Neural cell (in vitro differentiated cells): ENCODE results near the gene PGBD1. TPM values are rescaled to one million over a fixed set of nuclear protein-coding genes. Genes with fewer than 3 reads are reported as not detected.

Experiments used
- H2AFZ ChIP-seq: fragments of 200-600, 300-800 bp; sonication (generic), shearing (Covaris generic); 2 replicates; pipeline ENCODE4 v1.6.0; 2014; ENCODE audit warnings: low read depth, mild to moderate bottlenecking, antibody characterized with exemption, low read length, moderate library complexity
- H3F3A ChIP-seq: fragments of 200-600 bp; shearing (Covaris generic); 2 replicates; pipeline ENCODE4 v1.6.1; 2016; ENCODE audit warnings: mild to moderate bottlenecking, moderate library complexity, mixed read lengths, antibody characterized with exemption, low read length; ENCODE audit not compliant: insufficient read depth, poor library complexity, severe bottlenecking
- H3K27ac ChIP-seq: fragments of 200-600, 300-800 bp; sonication (generic), shearing (Covaris generic); 2 replicates; pipeline ENCODE4 v1.5.1; 2014; ENCODE audit warnings: mild to moderate bottlenecking, low read length, moderate library complexity
- H3K27me3 ChIP-seq: fragments of 300-800, 200-600 bp; sonication (generic), shearing (Covaris generic); 2 replicates; pipeline ENCODE4 v1.6.0; 2014; ENCODE audit warnings: mild to moderate bottlenecking, low read depth, low read length, moderate library complexity; ENCODE audit not compliant: insufficient read depth
- H3K36me3 ChIP-seq: fragments of 300-800, 200-600 bp; sonication (generic), shearing (Covaris generic); 2 replicates; pipeline ENCODE4 v1.5.1; 2014; ENCODE audit warnings: mild to moderate bottlenecking, antibody characterized with exemption, low read length, moderate library complexity; ENCODE audit not compliant: insufficient read depth
- H3K4me2 ChIP-seq: fragments of 300-800, 200-600 bp; sonication (generic), shearing (Covaris generic); 2 replicates; pipeline ENCODE4 v1.6.0; 2014; ENCODE audit warnings: mild to moderate bottlenecking, low read length
- H3K4me3 ChIP-seq: fragments of 300-800, 200-600 bp; sonication (generic), shearing (Covaris generic); 2 replicates; pipeline ENCODE4 v1.5.1; 2014; ENCODE audit warnings: mild to moderate bottlenecking, low read length, moderate library complexity
- H3K79me2 ChIP-seq: fragments of 200-600 bp; shearing (Covaris generic); replicated peaks from 2 replicates; pipeline ENCODE4 v1.6.0; 2014; ENCODE audit warnings: mild to moderate bottlenecking, low read length, moderate library complexity; ENCODE audit not compliant: insufficient read depth
- H3K9ac ChIP-seq: fragments of 300-800, 200-600 bp; sonication (generic), shearing (Covaris generic); 2 replicates; pipeline ENCODE4 v1.6.1; 2016; ENCODE audit warnings: mild to moderate bottlenecking, low read length, mixed read lengths
- H3K9me2 ChIP-seq: fragments of 200-600 bp; shearing (Covaris generic); 2 replicates; pipeline ENCODE4 v1.6.1; 2016; ENCODE audit warnings: mild to moderate bottlenecking, low read length, mixed read lengths; ENCODE audit not compliant: insufficient read depth
- H3K9me3 ChIP-seq: fragments of 200-600, 300-800 bp; sonication (generic), shearing (Covaris generic); 2 replicates; pipeline ENCODE4 v1.6.1; 2016; ENCODE audit warnings: mild to moderate bottlenecking, mixed run types, low read length, moderate library complexity, mixed read lengths
- H4K20me1 ChIP-seq: fragments of 200-600 bp; shearing (Covaris generic); 2 replicates; pipeline ENCODE4 v1.6.1; 2016; ENCODE audit warnings: mild to moderate bottlenecking, mixed run types; ENCODE audit not compliant: insufficient read depth
- CTCF ChIP-seq: fragments of 450-650 bp; IDR thresholded peaks from 2 replicates; pipeline ENCODE4 v1.5.1; 2014; ENCODE audit warnings: antibody characterized with exemption, mild to moderate bottlenecking, moderate library complexity; ENCODE audit not compliant: poor library complexity, severe bottlenecking
- EP300 ChIP-seq: fragments of 450-650 bp; conservative IDR thresholded peaks from 2 replicates; pipeline ENCODE4 v1.6.1; 2014; ENCODE audit warnings: antibody characterized with exemption, mild to moderate bottlenecking, moderate library complexity; ENCODE audit not compliant: poor library complexity, severe bottlenecking
- EZH2 ChIP-seq: fragments of 200-600, 300-800 bp; shearing (Covaris generic), sonication (generic); IDR thresholded peaks from 2 replicates; pipeline ENCODE4 v1.6.1; 2014; ENCODE audit warnings: antibody characterized with exemption, low read length, borderline replicate concordance, mild to moderate bottlenecking; ENCODE audit not compliant: insufficient read depth, poor library complexity, severe bottlenecking
- MXI1 ChIP-seq: fragments of 450-650 bp; conservative IDR thresholded peaks from 2 replicates; pipeline ENCODE4 v1.6.1; 2014; ENCODE audit warnings: antibody characterized with exemption, mild to moderate bottlenecking; ENCODE audit not compliant: poor library complexity, severe bottlenecking
- POLR2AphosphoS5 ChIP-seq: IDR thresholded peaks from 2 replicates; pipeline ENCODE4 v1.6.1; 2012
- RAD21 ChIP-seq: fragments of 450-650 bp; conservative IDR thresholded peaks from 2 replicates; pipeline ENCODE4 v1.6.1; 2014; ENCODE audit warnings: antibody characterized with exemption, mild to moderate bottlenecking, moderate library complexity
- REST ChIP-seq: IDR thresholded peaks from 2 replicates; pipeline ENCODE4 v1.6.1; 2012; ENCODE audit warnings: borderline replicate concordance
- SMC3 ChIP-seq: fragments of 450-650 bp; conservative IDR thresholded peaks from 2 replicates; pipeline ENCODE4 v1.6.1; 2014; ENCODE audit warnings: antibody characterized with exemption, mild to moderate bottlenecking, moderate library complexity; ENCODE audit not compliant: poor library complexity
- TAF1 ChIP-seq: IDR thresholded peaks from 2 replicates; pipeline ENCODE4 v1.6.1; 2012; ENCODE audit warnings: low read depth
- polyA minus RNA-seq: library from RNA; depleted of rRNA, polyadenylated mRNA; stranded (reverse); fragments of >200 nt; gene quantifications from 2 replicates; pipeline ENCODE4 v1.2.3, GENCODE V29; 2014
- polyA plus RNA-seq: library from polyadenylated mRNA; depleted of rRNA; stranded (reverse); fragments of >200 nt; gene quantifications from 2 replicates; pipeline ENCODE4 v1.2.3, GENCODE V29; 2014

PGBD1 gene
- polyA plus RNA-seq (32.3 and 34.6 TPM in 2 replicates), polyA minus RNA-seq (26.8 and 30.3 TPM in 2 replicates)

GRCh38 chr6:28281288-28282064, at the start of gene PGBD1:
Gene PGBD1 (plus strand): TSS chr6:28281572. CDS start chr6:28283814, 2,242 bp downstream.
- Histone ChIP-seq H4K20me1 (no peaks in the 10 kb centered on the region), H3K9ac (peak within 1 kb of the TSS; percentile 79), H3K9me2 (no peaks in the 10 kb centered on the region), H3K27ac (peak within 1 kb of the TSS; percentile 71), H2AFZ (peak within 1 kb of the TSS; percentile 75), H3K36me3 (peaks cover 12% of the 10 kb centered on the region), H3F3A (peaks cover 4% of the 10 kb centered on the region), H3K4me3 (peak within 1 kb of the TSS; percentile 88), H3K79me2 (peaks cover 32% of the 10 kb centered on the region), H3K9me3 (no peaks in the 10 kb centered on the region), H3K4me2 (peak within 1 kb of the TSS; percentile 91), H3K27me3 (no peaks in the 10 kb centered on the region)
- TF ChIP-seq EP300 (no peak), RAD21 (peak; percentile 41), SMC3 (peak; percentile 49), MXI1 (peak; percentile 74), CTCF (peak; percentile 37), REST (peak; percentile 53), TAF1 (peak; percentile 47), POLR2AphosphoS5 (peak; percentile 47), EZH2 (no peak)

DNA sequence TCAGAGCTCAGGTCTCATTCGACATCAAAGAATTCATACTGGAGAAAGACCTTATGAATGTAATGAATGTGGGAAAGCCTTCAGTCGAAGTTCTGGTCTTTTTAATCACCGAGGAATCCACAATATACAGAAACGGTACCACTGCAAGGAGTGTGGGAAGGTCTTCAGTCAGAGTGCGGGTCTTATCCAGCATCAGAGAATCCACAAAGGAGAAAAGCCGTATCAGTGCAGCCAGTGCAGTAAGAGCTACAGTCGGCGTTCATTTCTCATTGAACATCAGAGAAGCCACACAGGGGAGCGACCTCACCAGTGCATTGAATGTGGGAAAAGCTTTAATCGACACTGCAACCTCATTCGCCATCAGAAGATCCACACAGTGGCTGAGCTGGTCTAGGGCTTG, 48.6 kb upstream of the PGBD1 start:
- Histone ChIP-seq H3K27ac (no peak overlapping the region), H3K9ac (no peak overlapping the region), H3K79me2 (peaks cover 8% of the 10 kb centered on the region), H3K9me2 (no peaks in the 10 kb centered on the region), H3F3A (no peaks in the 10 kb centered on the region), H2AFZ (no peak overlapping the region), H3K36me3 (peaks cover 19% of the 10 kb centered on the region), H3K4me2 (no peak overlapping the region), H3K4me3 (no peak overlapping the region), H3K27me3 (no peaks in the 10 kb centered on the region), H3K9me3 (no peaks in the 10 kb centered on the region), H4K20me1 (no peaks in the 10 kb centered on the region)
- TF ChIP-seq EZH2 (no peak), RAD21 (no peak), MXI1 (no peak), CTCF (no peak), SMC3 (no peak), TAF1 (no peak)
